Suprapubic skin (tissue), 3 donors: ENCODE measurements around the gene DHTKD1.

Experiments used
- CTCF ChIP-seq, 2 donors: fragments of 200-600 bp in 1 of 2; fragments of 450-650 bp in 1 of 2; sonication (generic) in 1 of 2; IDR thresholded peaks; one replicate each; pipeline ENCODE4 v1.5.1; 2016 to 2019; ENCODE audit warnings: antibody characterized with exemption in 2 of 2, mild to moderate bottlenecking in 1 of 2, moderate library complexity in 1 of 2
- EP300 ChIP-seq: sonication (generic); formaldehyde crosslinking; IDR thresholded peaks from one replicate; pipeline ENCODE4 v1.6.1; 2017; ENCODE audit warnings: antibody characterized with exemption

GRCh38 chr10:12113627-12114026 is 44.9 kb downstream of the DHTKD1 start:
- TF ChIP-seq EP300 (no peak), CTCF (IDR thresholded peaks at IDR 0.05) (no peak)
